Fibroblast of pulmonary artery (primary cell): ENCODE results near the gene CTTNBP2NL.
"Not testable (repeated sequence)": the region's sequence is repeated elsewhere in the genome, so short reads cannot be mapped to it uniquely, and the experiment has no call there.

Source experiments
- DNase-seq: peaks from one replicate; pipeline ENCODE4 v3.0.0-alpha.2; 2010; ENCODE audit warnings: low read depth
- H3K4me3 ChIP-seq: replicated peaks from 2 replicates; pipeline ENCODE4 v1.5.1; 2011; ENCODE audit warnings: low read depth, mild to moderate bottlenecking, control low read depth, low read length, moderate library complexity
- CTCF ChIP-seq: IDR thresholded peaks from 2 replicates; pipeline ENCODE4 v1.5.1; 2011; ENCODE audit warnings: mild to moderate bottlenecking, control low read depth, low read length, inconsistent platforms; ENCODE audit errors: missing control alignments

Gene CTTNBP2NL

GRCh38 chr1:112462953-112463279 is 66.9 kb downstream of the CTTNBP2NL start:
- TF ChIP-seq CTCF: no peak
- DNase-seq: no peak
- H3K4me3 ChIP-seq: no peak overlapping the region

DNA sequence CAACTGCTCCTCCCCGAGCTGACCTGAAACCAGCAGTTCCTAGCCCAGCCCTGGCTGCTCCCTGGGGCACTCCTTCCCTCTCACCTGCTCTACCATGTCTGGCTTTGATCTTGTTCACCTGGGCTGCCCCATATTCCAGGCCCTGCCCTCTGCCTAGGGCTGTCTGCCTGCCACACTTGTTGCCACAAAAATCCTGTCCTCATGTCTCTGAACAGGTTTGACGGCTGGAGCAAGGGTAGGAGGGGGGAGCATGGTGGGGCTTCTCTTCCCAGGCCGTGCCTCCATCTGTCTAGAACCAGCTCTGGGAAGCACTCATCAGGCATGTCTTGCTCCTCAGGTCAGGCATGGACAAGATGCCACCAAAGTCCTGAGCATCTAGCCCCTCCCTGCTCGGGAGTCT is 68.5 kb downstream of the CTTNBP2NL start:
- TF ChIP-seq CTCF: no peak
- no peak overlapping the region for H3K4me3 ChIP-seq
- no peak for DNase-seq

DNA sequence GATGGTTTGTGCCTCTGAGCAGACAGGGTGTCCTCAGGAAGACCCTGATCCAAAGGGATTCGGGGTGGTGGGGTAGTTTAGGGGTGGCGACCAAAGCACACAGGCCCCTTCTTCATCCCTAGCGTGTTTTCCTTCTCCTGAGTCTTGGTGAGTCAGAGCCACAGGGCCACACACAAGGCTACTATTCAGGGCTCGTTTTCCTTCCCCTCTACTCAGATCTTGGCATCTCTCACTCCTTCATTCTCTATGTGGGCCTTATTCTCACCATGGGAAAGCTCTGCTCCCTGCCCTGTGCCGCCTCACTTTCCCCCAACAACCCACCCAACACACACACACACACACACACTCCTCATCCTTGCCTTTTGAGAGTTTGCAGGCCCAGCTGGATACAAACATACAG is 69.1 kb downstream of the CTTNBP2NL start:
- H3K4me3 ChIP-seq: no peak overlapping the region
- TF ChIP-seq CTCF: no peak
- peak; percentile 46 for DNase-seq

- peak; percentile 97 for DNase-seq
- peak; percentile 70 for TF ChIP-seq CTCF
- peak overlapping the region; percentile 44 for H3K4me3 ChIP-seq
Measured at GRCh38 chr1:112466078-112466660, 70.2 kb downstream of the CTTNBP2NL start.

DNA sequence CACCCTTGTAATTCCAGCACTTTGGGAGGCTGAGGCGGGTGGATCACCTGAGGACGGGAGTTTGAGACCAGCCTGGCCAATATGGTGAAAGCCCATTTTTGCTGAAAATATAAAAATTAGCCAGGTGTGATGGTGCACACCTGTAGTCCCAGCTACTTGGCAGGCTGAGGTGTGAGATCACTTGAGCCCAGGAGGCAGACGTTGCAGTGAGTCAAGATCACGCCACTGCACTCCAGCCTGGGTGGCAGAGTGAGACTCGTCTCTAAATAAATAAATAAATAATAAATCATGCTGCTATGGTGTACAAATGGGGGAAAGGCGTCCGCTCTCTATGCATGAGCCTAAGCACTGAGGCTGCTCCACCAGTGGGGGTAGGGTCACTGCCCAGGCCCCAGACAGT is 74.3 kb downstream of the CTTNBP2NL start:
- DNase-seq, H3K4me3 ChIP-seq: not testable (repeated sequence)

- H3K4me3 ChIP-seq: no peak overlapping the region
- DNase-seq: no peak
- TF ChIP-seq CTCF: no peak
Measured at GRCh38 chr1:112470966-112471365, 75.0 kb downstream of the CTTNBP2NL start.

DNA sequence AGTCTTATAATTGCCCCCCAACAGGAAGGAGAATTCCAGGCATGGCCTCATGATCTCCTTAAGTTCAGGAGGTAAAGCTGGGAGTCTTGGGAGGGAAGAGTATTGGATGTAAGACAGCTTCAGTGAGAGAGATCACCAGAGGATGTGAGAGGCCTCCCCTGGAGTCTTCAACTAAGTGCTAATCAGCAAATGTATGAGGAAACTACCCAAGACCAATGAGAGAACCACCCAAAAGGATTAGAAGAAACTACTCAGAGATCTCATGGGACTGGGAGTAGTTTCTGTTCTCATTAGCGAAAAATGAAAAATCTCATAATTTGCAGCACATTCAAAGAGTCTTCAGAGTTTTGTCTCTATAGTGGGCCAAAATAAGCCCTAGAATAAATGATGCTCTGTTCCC is 76.1 kb downstream of the CTTNBP2NL start:
- H3K4me3 ChIP-seq: no peak overlapping the region
- no peak for DNase-seq
- TF ChIP-seq CTCF: no peak
